H1 (cell line): ENCODE measurements around the gene ATXN2L. TPM values are rescaled to one million over a fixed set of nuclear protein-coding genes. Genes with fewer than 3 reads are reported as not detected.

Experiments used
- CTCF ChIA-PET: fragments of 300-600 bp; sonication (Branson Sonifier 250); formaldehyde crosslinking; loops from one replicate; lab custom pipeline; 2021; ENCODE audit not compliant: partially characterized antibody; lab: Charles Lee
- POLR2A ChIA-PET: fragments of 300-600 bp; sonication (Branson Sonifier 250); formaldehyde crosslinking; loops from one replicate; lab custom pipeline; 2021; ENCODE audit warnings: inconsistent platforms; ENCODE audit not compliant: partially characterized antibody; lab: Charles Lee
- DNase-seq, 2 experiments: peaks; one replicate each; pipeline versions ENCODE4 v3.0.0 to v3.0.0-alpha.2; 2010 to 2022; ENCODE audit warnings: low spot score in 2 of 2, low read depth in 1 of 2, mixed read lengths in 1 of 2
- FAIRE-seq: peaks from 2 replicates; lab custom pipeline; 2011; peaks lifted over from hg19 to GRCh38; lab: Jason Lieb, UNC
- H2AFZ ChIP-seq: 2 replicates; pipeline ENCODE4 v1.8.1; 2012; ENCODE audit warnings: low read length, inconsistent platforms
- H2AK5ac ChIP-seq: 2 replicates; pipeline ENCODE4 v1.6.1; 2013; ENCODE audit warnings: low read depth, low read length
- H2BK120ac ChIP-seq: replicated peaks from 2 replicates; pipeline ENCODE3; 2013; ENCODE audit warnings: low read depth, low read length, inconsistent platforms
- H2BK12ac ChIP-seq: 2 replicates; pipeline ENCODE4 v1.6.1; 2013; ENCODE audit warnings: low read depth, low read length
- H2BK15ac ChIP-seq: 2 replicates; pipeline ENCODE4 v1.6.1; 2013; ENCODE audit warnings: low read length
- H2BK20ac ChIP-seq: 2 replicates; pipeline ENCODE4 v1.6.1; 2013; ENCODE audit warnings: low read length
- H2BK5ac ChIP-seq: 2 replicates; pipeline ENCODE4 v1.6.1; 2013; ENCODE audit warnings: low read depth, low read length
- H3K14ac ChIP-seq: 2 replicates; pipeline ENCODE4 v1.6.1; 2013; ENCODE audit warnings: inconsistent platforms; ENCODE audit not compliant: insufficient read length
- H3K18ac ChIP-seq: 2 replicates; pipeline ENCODE4 v1.6.1; 2013; ENCODE audit warnings: low read length; ENCODE audit errors: extremely low read depth
- H3K23ac ChIP-seq: 2 replicates; pipeline ENCODE4 v1.6.1; 2013; ENCODE audit warnings: inconsistent platforms; ENCODE audit not compliant: insufficient read length
- H3K23me2 ChIP-seq: 2 replicates; pipeline ENCODE4 v1.6.1; 2013; ENCODE audit warnings: low read depth, low read length
- H3K27ac ChIP-seq: 2 replicates; pipeline ENCODE4 v1.6.1; 2011; ENCODE audit warnings: low read depth, low read length, inconsistent platforms
- H3K27me3 ChIP-seq, 4 experiments: replicated peaks in 1 of 4; 1 replicate in 1 of 4; 2 replicates in 3 of 4; pipeline versions ENCODE4 v1.6.1 to v1.8.1; 2011 to 2013; ENCODE audit warnings: low read length in 3 of 4, mild to moderate bottlenecking in 3 of 4, inconsistent platforms in 2 of 4, mixed read lengths in 2 of 4, moderate library complexity in 1 of 4; ENCODE audit not compliant: control insufficient read depth in 3 of 4, insufficient read depth in 3 of 4; ENCODE audit errors: extremely low read depth in 1 of 4
- H3K36me3 ChIP-seq, 4 experiments: 2 replicates each; pipeline versions ENCODE4 v1.6.1 to v1.8.1; 2011 to 2013; ENCODE audit warnings: mild to moderate bottlenecking in 4 of 4, low read length in 3 of 4, moderate library complexity in 2 of 4, control low read depth in 1 of 4, inconsistent platforms in 1 of 4; ENCODE audit not compliant: insufficient read depth in 4 of 4, control insufficient read depth in 2 of 4
- H3K4ac ChIP-seq: replicated peaks from 2 replicates; pipeline ENCODE3; 2013; ENCODE audit warnings: low read length, low read depth, mixed read lengths, inconsistent platforms; ENCODE audit not compliant: insufficient read length
- H3K4me1 ChIP-seq, 4 experiments: replicated peaks in 1 of 4; 1 replicate in 1 of 4; 2 replicates in 3 of 4; pipeline versions ENCODE4 v1.6.1 to v1.8.1; 2011 to 2013; ENCODE audit warnings: low read length in 3 of 4, inconsistent platforms in 2 of 4, mixed read lengths in 1 of 4; ENCODE audit not compliant: insufficient read depth in 4 of 4, control insufficient read depth in 3 of 4
- H3K4me2 ChIP-seq, 2 experiments: 2 replicates each; pipeline versions ENCODE4 v1.6.1 to v1.8.1; 2011 to 2013; ENCODE audit warnings: low read depth in 2 of 2, low read length in 2 of 2, control low read depth in 1 of 2, inconsistent platforms in 1 of 2, mild to moderate bottlenecking in 1 of 2; ENCODE audit not compliant: insufficient read depth in 1 of 2
- H3K4me3 ChIP-seq, 4 experiments: fragments of 200-600, 300-600 bp in 1 of 4; sonication (generic), shearing (Covaris generic), sonication (Bioruptor Twin) in 1 of 4; 2 replicates each; pipeline versions ENCODE4 v1.5.1 to v1.8.1; 2011 to 2016; ENCODE audit warnings: low read length in 4 of 4, low read depth in 3 of 4, control low read depth in 2 of 4, inconsistent platforms in 2 of 4, mild to moderate bottlenecking in 2 of 4, mixed read lengths in 1 of 4, moderate library complexity in 1 of 4; ENCODE audit not compliant: insufficient read depth in 2 of 4; ENCODE audit errors: extremely low read depth in 1 of 4
- H3K56ac ChIP-seq: replicated peaks from 2 replicates; pipeline ENCODE3; 2013; ENCODE audit warnings: low read depth, mild to moderate bottlenecking, mixed read lengths, low read length, inconsistent platforms; ENCODE audit not compliant: insufficient read length
- H3K79me1 ChIP-seq: 2 replicates; pipeline ENCODE4 v1.6.1; 2013; ENCODE audit warnings: low read depth, low read length, control low read depth
- H3K79me2 ChIP-seq, 2 experiments: 2 replicates each; pipeline versions ENCODE4 v1.6.1 to v1.8.1; 2012 to 2013; ENCODE audit warnings: low read length in 2 of 2, mild to moderate bottlenecking in 2 of 2, inconsistent platforms in 1 of 2; ENCODE audit not compliant: insufficient read depth in 2 of 2, control insufficient read depth in 1 of 2
- H3K9ac ChIP-seq, 4 experiments: replicated peaks in 1 of 4; 1 replicate in 1 of 4; 2 replicates in 3 of 4; pipeline versions ENCODE4 v1.6.1 to v1.8.1; 2011 to 2013; ENCODE audit warnings: low read depth in 3 of 4, low read length in 3 of 4, control low read depth in 2 of 4, mild to moderate bottlenecking in 2 of 4, moderate library complexity in 2 of 4, inconsistent platforms in 1 of 4; ENCODE audit errors: extremely low read depth in 1 of 4
- H3K9me3 ChIP-seq, 2 experiments: 2 replicates each; pipeline versions ENCODE4 v1.6.1 to v1.8.1; 2012 to 2013; ENCODE audit warnings: mild to moderate bottlenecking in 2 of 2, moderate library complexity in 2 of 2, control low read depth in 1 of 2, inconsistent platforms in 1 of 2, low read depth in 1 of 2, low read length in 1 of 2, mixed read lengths in 1 of 2; ENCODE audit not compliant: insufficient read depth in 2 of 2
- H4K20me1 ChIP-seq, 2 experiments: replicated peaks in 1 of 2; 2 replicates each; pipeline versions ENCODE3 to v1.8.1; 2011 to 2013; ENCODE audit warnings: inconsistent platforms in 2 of 2, low read length in 2 of 2, mild to moderate bottlenecking in 1 of 2; ENCODE audit not compliant: insufficient read depth in 2 of 2, control insufficient read depth in 1 of 2
- H4K5ac ChIP-seq: 2 replicates; pipeline ENCODE4 v1.6.1; 2013; ENCODE audit warnings: low read length, low read depth, mixed read lengths, inconsistent platforms; ENCODE audit not compliant: insufficient read length
- H4K8ac ChIP-seq: 2 replicates; pipeline ENCODE4 v1.8.0; 2013; ENCODE audit warnings: mild to moderate bottlenecking, moderate library complexity, low read length, inconsistent platforms; ENCODE audit not compliant: insufficient read depth; ENCODE audit errors: extremely low read depth
- H4K91ac ChIP-seq: replicated peaks from 2 replicates; pipeline ENCODE3; 2013; ENCODE audit warnings: low read length, mixed read lengths, inconsistent platforms; ENCODE audit not compliant: insufficient read length
- ASH2L ChIP-seq: fragments of 200-600, 300-600 bp; sonication (generic); IDR thresholded peaks from one replicate; pipeline ENCODE4 v1.7.1; 2017; ENCODE audit warnings: low read length
- CBX5 ChIP-seq: fragments of 300-800, 300-1000 bp; sonication (generic); IDR thresholded peaks from 2 replicates; pipeline ENCODE4 v1.7.1; 2016; ENCODE audit warnings: antibody characterized with exemption, low read length, low read depth
- EZH2 ChIP-seq: fragments of 200-600 bp; sonication (generic); IDR thresholded peaks from 2 replicates; pipeline ENCODE4 v1.7.1; 2012; ENCODE audit warnings: low read depth, mild to moderate bottlenecking, moderate library complexity, low read length, inconsistent platforms; ENCODE audit not compliant: severe bottlenecking
- POLR2A ChIP-seq, 2 experiments: IDR thresholded peaks; 1 replicate in 1 of 2; 2 replicates in 1 of 2; pipeline ENCODE4 v1.6.1; 2011; ENCODE audit warnings: low read depth in 2 of 2, low read length in 2 of 2, mild to moderate bottlenecking in 2 of 2; ENCODE audit errors: control extremely low read depth in 1 of 2
- POLR2AphosphoS5 ChIP-seq: IDR thresholded peaks from 2 replicates; pipeline ENCODE4 v1.6.1; 2011; ENCODE audit warnings: low read depth, low read length
- POU5F1 ChIP-seq: IDR thresholded peaks from 2 replicates; pipeline ENCODE4 v1.6.1; 2011; ENCODE audit warnings: low read depth, mild to moderate bottlenecking, low read length, moderate library complexity
- RAD21 ChIP-seq, 2 experiments: IDR thresholded peaks in 1 of 2; conservative IDR thresholded peaks in 1 of 2; 2 replicates each; pipeline ENCODE4 v1.6.1; 2011; ENCODE audit warnings: low read depth in 2 of 2, low read length in 2 of 2, improper control_type of control experiment in 1 of 2, inconsistent platforms in 1 of 2, mild to moderate bottlenecking in 1 of 2, moderate library complexity in 1 of 2
- RFX5 ChIP-seq: IDR thresholded peaks from 2 replicates; pipeline ENCODE4 v1.6.1; 2011; ENCODE audit warnings: low read depth, low read length, improper control_type of control experiment, borderline replicate concordance
- ZNF274 ChIP-seq: IDR thresholded peaks from 2 replicates; pipeline ENCODE4 v1.7.0; 2012; ENCODE audit warnings: low read length, borderline replicate concordance; ENCODE audit errors: extremely low read depth
- WGBS, 2 experiments: shearing (Covaris generic) in 1 of 2; methylation state at CpG; one replicate each; pipeline versions ENCODE4 v1.1.6 to v1.1.7; 2013 to 2015; ENCODE audit warnings: low lambda C conversion rate in 2 of 2, mixed read lengths in 2 of 2, inconsistent platforms in 1 of 2, low coverage in 1 of 2, missing lambda C conversion rate in 1 of 2; ENCODE audit not compliant: insufficient replicate concordance in 2 of 2, insufficient coverage in 1 of 2, insufficient read length in 1 of 2; ENCODE audit errors: extremely low coverage in 1 of 2, missing lambda C conversion rate in 1 of 2; 5-methylcytosine and 5-hydroxymethylcytosine counted together
- polyA plus RNA-seq, 7 experiments: library from polyadenylated mRNA; depleted of rRNA in 3 of 7; stranded (reverse) in 5 of 7; unstranded in 2 of 7; fragments of >200 nt in 5 of 7; fragments of 200-250 nt in 2 of 7; gene quantifications; 1 replicate in 5 of 7; 2 replicates in 1 of 7; 4 replicates in 1 of 7; pipeline versions ENCODE4 v1.2.1 to v1.2.3, GENCODE V29; 2011 to 2013; ENCODE audit warnings: missing spikeins in 2 of 7, mixed read lengths in 2 of 7
- total RNA-seq: library from RNA; stranded (reverse); fragmentation: NEBNext Ultra II Directional; extraction: Animal tissue kit (Norgen Biotek cat#: 25700); gene quantifications from 2 replicates; pipeline ENCODE4 v1.2.1, GENCODE V29; 2021

The ATXN2L gene
- total and polyA plus RNA-seq, 2 of the 8 experiments (the other 6 are each of a cell fraction or from before 2014, with no cell fraction given) = 79.1 to 227 TPM

- no peak for FAIRE-seq
- 0 out of 2 replicates have a peak, but pooled peaks cover 2% of the 10 kb centered on the region for H3K23me2 ChIP-seq
These were observed 35.6 kb downstream of the ATXN2L start for GRCh38 chr16:28858421-28858820.

More at GRCh38 chr16:28858421-28858820, 35.6 kb downstream of the ATXN2L start:
- no peak overlapping the region for H2BK5ac ChIP-seq
- ChIA-PET POLR2A (interaction anchor here (0.6 to 3.9 kb wide), 10 partner anchors 9 to 87 kb away, joined by 3 to 15 read pairs (median 5); no protein-coding TSS in a partner anchor), CTCF (interaction anchor here (0.7 to 2.0 kb wide), 5 partner anchors 13 to 118 kb away, joined by 3 to 6 read pairs (median 4); no protein-coding TSS in a partner anchor)
- no peak overlapping the region for H2BK120ac ChIP-seq
- no peak overlapping the region for H2AK5ac ChIP-seq
- no peak for DNase-seq
- 93% methylated on average over 8 of the region's 8 CpGs; no CpG with 5 or more reads in 1 of the 2 experiments for WGBS, 2 experiments
- H3K79me2 ChIP-seq = no peaks in the 10 kb centered on the region; a peak in 1 of 4 replicates
- no peak overlapping the region for H2BK15ac ChIP-seq
- no peak overlapping the region for H4K8ac ChIP-seq
- H3K27me3 ChIP-seq = no peaks in the 10 kb centered on the region
- no peak overlapping the region for H3K14ac ChIP-seq
- H4K91ac ChIP-seq = no peak overlapping the region
- H3K4ac ChIP-seq = no peak overlapping the region
- no peaks in the 10 kb centered on the region for H3K36me3 ChIP-seq
- H3K4me2 ChIP-seq = no peak overlapping the region
- H3K4me3 ChIP-seq = no peak overlapping the region
- H3K79me1 ChIP-seq = no peaks in the 10 kb centered on the region; the same call in 1 of the 2 replicates
- H4K5ac ChIP-seq = no peak overlapping the region
- H2BK12ac ChIP-seq = no peak overlapping the region
- H3K56ac ChIP-seq = no peak overlapping the region
- no peak overlapping the region for H3K18ac ChIP-seq
- no peak overlapping the region for H3K27ac ChIP-seq
- no peak for TF ChIP-seq ASH2L
- no peak for TF ChIP-seq POU5F1
- TF ChIP-seq POLR2A (IDR thresholded peaks at IDR 0.05; ENCODE audit: control extremely low read depth in 1 of 2, low read depth in 2 of 2, low read length in 2 of 2) = no peak
- TF ChIP-seq RFX5 = no peak
- no peak for TF ChIP-seq ZNF274
- no peak for TF ChIP-seq CBX5
- TF ChIP-seq POLR2AphosphoS5 = no peak
- no peak for TF ChIP-seq RAD21 (IDR thresholded peaks at IDR 0.05 in 1 of 2, conservative IDR thresholded peaks at IDR 0.05 in 1 of 2; ENCODE audit: low read depth in 2 of 2, low read length in 2 of 2)
- TF ChIP-seq EZH2 = no peak
- no peak overlapping the region for H3K9ac ChIP-seq
- peaks cover 0 to 4% of the 10 kb centered on the region in 2 experiments for H4K20me1 ChIP-seq
- H3K23ac ChIP-seq = no peak overlapping the region
- no peak overlapping the region for H2AFZ ChIP-seq
- no peaks in the 10 kb centered on the region for H3K9me3 ChIP-seq
- no peak overlapping the region for H2BK20ac ChIP-seq
- H3K4me1 ChIP-seq = no peaks in the 10 kb centered on the region; a peak in 1 of 7 replicates
